Body of pancreas (tissue), 4 donors: Measurements from ENCODE around the gene NPR2. TPM values are rescaled to one million over a fixed set of nuclear protein-coding genes. Genes with fewer than 3 reads are reported as not detected.

Experiments
- ATAC-seq: fragments of 150-250 bp; one replicate; pipeline ENCODE4 v1.9.1; 2016
- DNase-seq, 4 donors: peaks; one replicate each; pipeline ENCODE4 v3.0.0-alpha.2; 2019
- H3K27ac ChIP-seq, 4 donors: fragments of 200-600 bp; sonication (generic); 1 replicate in 3 of 4; 2 replicates in 1 of 4; pipeline versions ENCODE4 v1.5.1 to v1.6.1; 2016 to 2019; ENCODE audit warnings: mild to moderate bottlenecking in 1 of 4, mixed read lengths in 1 of 4, moderate library complexity in 1 of 4
- H3K27me3 ChIP-seq, 2 donors: fragments of 200-600 bp; sonication (generic); one replicate each; pipeline ENCODE4 v1.6.0; 2016; ENCODE audit warnings: mild to moderate bottlenecking in 1 of 2
- H3K36me3 ChIP-seq, 2 donors: fragments of 200-600 bp; sonication (generic); replicated peaks in 1 of 2; 2 replicates each; pipeline ENCODE4 v1.5.1; 2016; ENCODE audit warnings: low read depth in 2 of 2; ENCODE audit not compliant: insufficient read depth in 1 of 2
- H3K4me1 ChIP-seq: fragments of 200-600 bp; sonication (generic); one replicate; pipeline ENCODE4 v1.6.0; 2016
- H3K4me3 ChIP-seq, 2 donors: fragments of 200-600 bp; sonication (generic); 1 replicate in 1 of 2; 2 replicates in 1 of 2; pipeline ENCODE4 v1.5.1; 2016 to 2019
- H3K9me3 ChIP-seq, 3 donors: fragments of 200-600 bp; sonication (generic); 1 replicate in 2 of 3; 2 replicates in 1 of 3; pipeline ENCODE4 v1.5.1; 2016
- CTCF ChIP-seq, 7 experiments: fragments of 450-650 bp in 4 of 7; fragments of 200-600 bp in 3 of 7; sonication (generic) in 3 of 7; IDR thresholded peaks; one replicate each; pipeline ENCODE4 v1.5.1; 2016 to 2019; ENCODE audit warnings: antibody characterized with exemption in 7 of 7
- POLR2A ChIP-seq, 3 donors: fragments of 450-650 bp; IDR thresholded peaks; one replicate each; pipeline ENCODE4 v1.6.1; 2016; ENCODE audit warnings: antibody characterized with exemption in 3 of 3, mild to moderate bottlenecking in 2 of 3
- WGBS, 2 donors: methylation state at CpG; one replicate each; pipeline ENCODE4 v1.1.5; 2017; 5-methylcytosine and 5-hydroxymethylcytosine counted together
- intact Hi-C: fragments of 100-400 bp; cut with DNase I; formaldehyde crosslinking; loops from one replicate; pipeline ENCODE4 v1.15.1; 2023
- small RNA-seq: library from RNA; depleted of rRNA; stranded (forward); fragments of <200 nt; gene quantifications from one replicate; pipeline ENCODE3, GENCODE V24; 2016
- total RNA-seq, 2 donors: library from RNA; depleted of rRNA; stranded (reverse); fragments of >200 nt; gene quantifications; one replicate each; pipeline ENCODE4 v1.1.0, GENCODE V29; 2016

NPR2 gene
- total RNA-seq, 2 donors from 2014 or later = 5.4 to 20.1 TPM

- no peak for ATAC-seq
- H3K36me3 ChIP-seq = no peaks in the 10 kb centered on the region
Measured at GRCh38 chr9:35856206-35856605, 64.8 kb downstream of the NPR2 start.

GRCh38 chr9:35856882-35857281 lies 65.5 kb downstream of the NPR2 start:
- intact Hi-C loops = no loop called here
- no peak for DNase-seq
- 68 to 78% methylated on average over 4 to 5 of the region's 5 CpGs for WGBS, 2 donors

More at GRCh38 chr9:35856206-35856605, 64.8 kb downstream of the NPR2 start:
- H3K9me3 ChIP-seq = no peaks in the 10 kb centered on the region
- H3K4me3 ChIP-seq = no peak overlapping the region
- no peak for DNase-seq
- intact Hi-C loops = no loop called here
- WGBS, 2 donors = 54 to 76% methylated on average over 3 of the region's 3 CpGs
- no peak overlapping the region for H3K27ac ChIP-seq
- no peaks in the 10 kb centered on the region for H3K4me1 ChIP-seq
- TF ChIP-seq CTCF (IDR thresholded peaks at IDR 0.05) (no peak), POLR2A (IDR thresholded peaks at IDR 0.05) (no peak)
- no peaks in the 10 kb centered on the region for H3K27me3 ChIP-seq

GRCh38 chr9:35858458-35858857 lies 67.1 kb downstream of the NPR2 start:
- H3K36me3 ChIP-seq = no peaks in the 10 kb centered on the region
- no peaks in the 10 kb centered on the region for H3K4me1 ChIP-seq
- TF ChIP-seq POLR2A (IDR thresholded peaks at IDR 0.05) = no peak
- TF ChIP-seq CTCF (IDR thresholded peaks at IDR 0.05) = no peak
- no peaks in the 10 kb centered on the region for H3K9me3 ChIP-seq
- H3K4me3 ChIP-seq = no peak overlapping the region
- no peak overlapping the region for H3K27ac ChIP-seq
- H3K27me3 ChIP-seq = peaks cover 0 to 8% of the 10 kb centered on the region in 2 donors
- WGBS, 2 donors = 53 to 59% methylated on average over 5 of the region's 5 CpGs
- intact Hi-C loops = no loop called here
- ATAC-seq = no peak
- DNase-seq = no peak

More at GRCh38 chr9:35856882-35857281, 65.5 kb downstream of the NPR2 start:
- no peak for ATAC-seq
- Histone ChIP-seq H3K27me3 (peaks cover 0 to 4% of the 10 kb centered on the region in 2 donors), H3K27ac (no peak overlapping the region), H3K4me3 (no peak overlapping the region), H3K9me3 (no peaks in the 10 kb centered on the region), H3K36me3 (no peaks in the 10 kb centered on the region), H3K4me1 (no peaks in the 10 kb centered on the region)
- TF ChIP-seq CTCF (IDR thresholded peaks at IDR 0.05) (no peak), POLR2A (IDR thresholded peaks at IDR 0.05) (no peak)

Small RNA genes lying within 50 kb of the gene (small RNA-seq; reads per million reads assigned to genes)
- not detected for gene HINT2

Other genes starting within 250 kb of the NPR2 start
- 10 to 100 TPM; 13.0 to 20.1 TPM for gene TESK1, start 186.3 kb upstream of the NPR2 start, total RNA-seq
- 1 to 10 TPM; 3.3 to 3.9 TPM for gene CD72, start 173.2 kb upstream of the NPR2 start, total RNA-seq
- gene SIT1, start 140.7 kb upstream of the NPR2 start, total RNA-seq = under 1 TPM in 1 of 2 donors, not detected in 1; 0.26 TPM
- 1,000 to 10,000 TPM in 1 of 2 donors, 100 to 1,000 TPM in 1; 887 to 2,577 TPM for gene RMRP, start 133.6 kb upstream of the NPR2 start, total RNA-seq
- 10 to 100 TPM; 15.8 to 42.2 TPM for gene CCDC107, start 133.3 kb upstream of the NPR2 start, total RNA-seq
- gene ARHGEF39, start 126.4 kb upstream of the NPR2 start, total RNA-seq = under 1 TPM in 1 of 2 donors, not detected in 1; 0.26 TPM
- 10 to 100 TPM in 1 of 2 donors, 1 to 10 TPM in 1; 2.6 to 21.8 TPM for gene CA9, start 117.7 kb upstream of the NPR2 start, total RNA-seq
- gene TPM2, start 101.7 kb upstream of the NPR2 start, total RNA-seq = 100 to 1,000 TPM in 1 of 2 donors, 10 to 100 TPM in 1; 75.8 to 132 TPM
- gene TLN1, start 59.4 kb upstream of the NPR2 start, total RNA-seq = 100 to 1,000 TPM in 1 of 2 donors, 10 to 100 TPM in 1; 93.7 to 130 TPM
- 10 to 100 TPM; 31.9 to 32.6 TPM for gene CREB3, start 58.9 kb upstream of the NPR2 start, total RNA-seq
- 100 to 1,000 TPM in 1 of 2 donors, 10 to 100 TPM in 1; 54.2 to 111 TPM for gene GBA2, start 42.4 kb upstream of the NPR2 start, total RNA-seq
- gene RGP1, start 42.3 kb upstream of the NPR2 start, total RNA-seq = 10 to 100 TPM; 15.3 to 18.1 TPM
- not detected for gene MSMP, start 37.3 kb upstream of the NPR2 start, total RNA-seq
- gene SPAG8, start 20.7 kb downstream of the NPR2 start, total RNA-seq = 1 to 10 TPM in 1 of 2 donors, not detected in 1; 1.6 TPM
- 10 to 100 TPM; 33.3 to 35.0 TPM for gene HINT2, start 23.5 kb downstream of the NPR2 start, total RNA-seq
- gene FAM221B, start 37.1 kb downstream of the NPR2 start, total RNA-seq = under 1 TPM in 1 of 2 donors, not detected in 1; 0.33 TPM
- 1 to 10 TPM; 7.3 to 7.9 TPM for gene TMEM8B, start 37.6 kb downstream of the NPR2 start, total RNA-seq
- not detected for gene OR13J1, start 78.8 kb downstream of the NPR2 start, total RNA-seq
- gene HRCT1, start 114.6 kb downstream of the NPR2 start, total RNA-seq = 1 to 10 TPM in 1 of 2 donors, under 1 TPM in 1; 0.99 to 3.4 TPM
- 1 to 10 TPM in 1 of 2 donors, under 1 TPM in 1; 0.78 to 7.3 TPM for gene SPAAR, start 117.9 kb downstream of the NPR2 start, total RNA-seq
- gene OR2S2, start 166.6 kb downstream of the NPR2 start, total RNA-seq = not detected
- 1 to 10 TPM; 2.6 to 7.0 TPM for gene RECK, start 245.3 kb downstream of the NPR2 start, total RNA-seq